SK-N-SH (cell line): ENCODE measurements around the gene FKBP2. TPM values are rescaled to one million over a fixed set of nuclear protein-coding genes. Genes with fewer than 3 reads are reported as not detected.

Experiments
- CTCF ChIA-PET: fragments of 300-600, 350-600 bp; formaldehyde crosslinking; extraction: SDS; loops from one replicate; lab custom pipeline; 2021; lab: Yijun Ruan, JAX
- POLR2A ChIA-PET: fragments of 350-600 bp; sonication (Branson Sonifier 250); formaldehyde crosslinking; extraction: SDS; loops from one replicate; lab custom pipeline; 2020; ENCODE audit warnings: antibody characterized with exemption, inconsistent platforms; lab: Yijun Ruan, JAX
- DNase-seq: peaks from one replicate; pipeline ENCODE4 v3.0.0; 2012
- H2AFZ ChIP-seq: fragments of 200-600 bp; sonication (generic); 2 replicates; pipeline ENCODE4 v1.8.1; 2016; ENCODE audit warnings: antibody characterized with exemption, mild to moderate bottlenecking, low read depth
- H3F3A ChIP-seq: fragments of 200-600 bp; sonication (generic); replicated peaks from 2 replicates; pipeline ENCODE3; 2016; ENCODE audit warnings: antibody characterized with exemption, mild to moderate bottlenecking; ENCODE audit not compliant: insufficient read depth
- H3K27ac ChIP-seq, 2 experiments: fragments of 200-500 bp in 1 of 2; fragments of 200-600 bp in 1 of 2; sonication (Bioruptor generic) in 1 of 2; sonication (generic), shearing (Covaris generic) in 1 of 2; 2 replicates each; pipeline versions ENCODE4 v1.5.1 to v1.6.1; 2014 to 2016; ENCODE audit warnings: low read depth in 2 of 2, inconsistent platforms in 1 of 2, low read length in 1 of 2, mild to moderate bottlenecking in 1 of 2, mixed read lengths in 1 of 2
- H3K27me3 ChIP-seq: fragments of 200-600 bp; sonication (generic), shearing (Covaris generic); 2 replicates; pipeline ENCODE4 v1.6.1; 2016; ENCODE audit warnings: mixed run types; ENCODE audit not compliant: insufficient read depth
- H3K36me3 ChIP-seq, 2 experiments: fragments of 200-500 bp in 1 of 2; fragments of 200-600 bp in 1 of 2; sonication (Bioruptor generic) in 1 of 2; sonication (generic) in 1 of 2; replicated peaks in 1 of 2; 2 replicates each; pipeline versions ENCODE3 to v1.5.1; 2014 to 2016; ENCODE audit warnings: low read length in 1 of 2, mild to moderate bottlenecking in 1 of 2; ENCODE audit not compliant: insufficient read depth in 2 of 2, control insufficient read depth in 1 of 2
- H3K4me1 ChIP-seq, 2 experiments: fragments of 200-500 bp in 1 of 2; fragments of 200-600 bp in 1 of 2; sonication (Bioruptor generic) in 1 of 2; sonication (generic), shearing (Covaris generic) in 1 of 2; 2 replicates each; pipeline versions ENCODE4 v1.5.1 to v1.6.1; 2014 to 2016; ENCODE audit warnings: low read depth in 1 of 2, low read length in 1 of 2, mixed run types in 1 of 2; ENCODE audit not compliant: insufficient read depth in 2 of 2, control insufficient read depth in 1 of 2
- H3K4me2 ChIP-seq: fragments of 200-600 bp; sonication (generic), shearing (Covaris generic); 2 replicates; pipeline ENCODE4 v1.6.1; 2017; ENCODE audit warnings: mixed run types
- H3K4me3 ChIP-seq, 2 experiments: fragments of 200-500 bp in 1 of 2; fragments of 200-600 bp in 1 of 2; sonication (Bioruptor generic) in 1 of 2; sonication (generic), shearing (Covaris generic) in 1 of 2; 2 replicates each; pipeline versions ENCODE4 v1.5.1 to v1.8.1; 2014 to 2016; ENCODE audit warnings: low read depth in 2 of 2, inconsistent platforms in 1 of 2, low read length in 1 of 2, mild to moderate bottlenecking in 1 of 2, mixed read lengths in 1 of 2, moderate library complexity in 1 of 2
- H3K79me2 ChIP-seq: fragments of 200-600 bp; sonication (generic); 2 replicates; pipeline ENCODE4 v1.8.1; 2017; ENCODE audit warnings: mild to moderate bottlenecking; ENCODE audit not compliant: insufficient read depth
- H3K9ac ChIP-seq: fragments of 200-600 bp; sonication (generic); 2 replicates; pipeline ENCODE4 v1.6.1; 2017; ENCODE audit warnings: mixed run types
- H3K9me2 ChIP-seq: fragments of 200-600 bp; sonication (generic); 2 replicates; pipeline ENCODE4 v1.6.1; 2017; ENCODE audit warnings: mixed run types
- H3K9me3 ChIP-seq: fragments of 200-600 bp; sonication (generic); 2 replicates; pipeline ENCODE4 v1.6.1; 2017; ENCODE audit warnings: mixed run types, mild to moderate bottlenecking, moderate library complexity
- H4K20me1 ChIP-seq: fragments of 200-600 bp; sonication (generic); 2 replicates; pipeline ENCODE4 v1.6.1; 2017; ENCODE audit warnings: mild to moderate bottlenecking, mixed run types; ENCODE audit not compliant: insufficient read depth
- CHD2 ChIP-seq: fragments of 150-350 bp; IDR thresholded peaks from 2 replicates; pipeline ENCODE4 v1.6.1; 2018; ENCODE audit warnings: low read length; ENCODE audit not compliant: partially characterized antibody
- ELF1 ChIP-seq: IDR thresholded peaks from 2 replicates; pipeline ENCODE4 v1.4.0; 2012
- EZH2phosphoT487 ChIP-seq: fragments of 200-600 bp; sonication (generic); IDR thresholded peaks from 2 replicates; pipeline ENCODE4 v1.6.1; 2017; ENCODE audit warnings: low read depth, mixed run types, mild to moderate bottlenecking, antibody characterized with exemption, moderate library complexity, borderline replicate concordance
- FOXJ3 ChIP-seq: sonication (generic); formaldehyde crosslinking; IDR thresholded peaks from 2 replicates; pipeline ENCODE4 v1.5.1; 2020; ENCODE audit warnings: mild to moderate bottlenecking, missing genetic modification reagents
- FOXM1 ChIP-seq: IDR thresholded peaks from 2 replicates; pipeline ENCODE4 v1.4.0; 2012; ENCODE audit warnings: low read depth, mild to moderate bottlenecking
- JUND ChIP-seq: IDR thresholded peaks from 2 replicates; pipeline ENCODE4 v1.4.0; 2012
- MAX ChIP-seq: IDR thresholded peaks from 2 replicates; pipeline ENCODE4 v1.4.0; 2012; ENCODE audit warnings: low read depth
- NFIC ChIP-seq: IDR thresholded peaks from 2 replicates; pipeline ENCODE4 v1.4.0; 2012; ENCODE audit warnings: borderline replicate concordance
- PBX3 ChIP-seq: IDR thresholded peaks from 2 replicates; pipeline ENCODE4; 2012
- POLR2AphosphoS5 ChIP-seq: IDR thresholded peaks from 2 replicates; pipeline ENCODE4 v1.6.1; 2012; ENCODE audit warnings: low read depth, low read length
- REST ChIP-seq: IDR thresholded peaks from 2 replicates; pipeline ENCODE4 v1.6.1; 2012; ENCODE audit warnings: mild to moderate bottlenecking, low read depth, low read length, moderate library complexity
- RFX5 ChIP-seq: IDR thresholded peaks from 2 replicates; pipeline ENCODE4 v1.6.1; 2012; ENCODE audit warnings: mild to moderate bottlenecking, improper control_type of control experiment, low read length
- RXRA ChIP-seq: IDR thresholded peaks from 2 replicates; pipeline ENCODE4 v1.4.0; 2012; ENCODE audit warnings: low read depth, mild to moderate bottlenecking, borderline replicate concordance
- TEAD4 ChIP-seq: IDR thresholded peaks from 2 replicates; pipeline ENCODE4 v1.4.0; 2012; ENCODE audit warnings: mild to moderate bottlenecking, borderline replicate concordance; ENCODE audit not compliant: insufficient read depth
- USF1 ChIP-seq: IDR thresholded peaks from 2 replicates; pipeline ENCODE4 v1.4.0; 2012; ENCODE audit warnings: low read depth, borderline replicate concordance
- ZBTB33 ChIP-seq: IDR thresholded peaks from 2 replicates; pipeline ENCODE4 v1.4.0; 2012; ENCODE audit warnings: low read depth, borderline replicate concordance
- WGBS: methylation state at CpG from one replicate; pipeline ENCODE4 v1.1.6; 2017; ENCODE audit warnings: low lambda C conversion rate; 5-methylcytosine and 5-hydroxymethylcytosine counted together
- polyA plus RNA-seq, 3 experiments: library from polyadenylated mRNA; depleted of rRNA; stranded (reverse); fragments of >200 nt; gene quantifications; 2 replicates each; pipeline ENCODE4 v1.2.3, GENCODE V29; 2012

The FKBP2 gene
- polyA plus RNA-seq, 1 of the 3 experiments (the other 2 are of a cell fraction): 127 TPM

- TF ChIP-seq FOXJ3 (CRISPR knock-in tag) (no peak), POLR2AphosphoS5 (peak; percentile 12; the same call in 1 of the 2 replicates), USF1 (no peak), TEAD4 (no peak)
- Histone ChIP-seq H3K36me3 (peaks cover 10 to 16% of the 10 kb centered on the region in 2 experiments), H3K9me2 (no peaks in the 10 kb centered on the region), H3K9me3 (no peaks in the 10 kb centered on the region), H4K20me1 (no peaks in the 10 kb centered on the region), H3F3A (peaks cover 21% of the 10 kb centered on the region), H3K27ac (no peak overlapping the region; a peak in 1 of 4 replicates), H2AFZ (no peak overlapping the region), H3K4me3 (no peak overlapping the region), H3K4me1 (peaks cover 15 to 46% of the 10 kb centered on the region in 2 experiments; a peak in 2 of 4 replicates), H3K4me2 (no peak overlapping the region; the same call in 1 of the 2 replicates), H3K9ac (no peak overlapping the region), H3K79me2 (peaks cover 48% of the 10 kb centered on the region), H3K27me3 (no peaks in the 10 kb centered on the region)
- CTCF ChIA-PET: interaction anchor here (1.2 to 2.5 kb wide), 6 partner anchors 10 to 57 kb away, joined by 3 to 11 read pairs (median 6); no protein-coding TSS in a partner anchor
- POLR2A ChIA-PET: interaction anchor here (0.9 to 12.4 kb wide), 4 partner anchors 8 to 26 kb away, joined by 3 to 112 read pairs (median 22); no protein-coding TSS in a partner anchor
- DNase-seq: no peak
- 59% methylated on average over 5 of the region's 5 CpGs for WGBS
Measured at GRCh38 chr11:64244107-64244506, 3.2 kb downstream of the FKBP2 start.

GRCh38 chr11:64244966-64245365 is 4.1 kb downstream of the FKBP2 start:
- Histone ChIP-seq H2AFZ (no peak overlapping the region), H3K27ac (peak overlapping the region; percentile 63 to 89), H3K4me1 (peaks cover 14 to 42% of the 10 kb centered on the region in 2 experiments; a peak in 2 of 4 replicates), H4K20me1 (no peaks in the 10 kb centered on the region), H3K27me3 (no peaks in the 10 kb centered on the region), H3K79me2 (peaks cover 48% of the 10 kb centered on the region), H3F3A (peaks cover 17% of the 10 kb centered on the region), H3K4me2 (peak overlapping the region; percentile 77), H3K36me3 (peaks cover 10 to 14% of the 10 kb centered on the region in 2 experiments), H3K9ac (peak overlapping the region; percentile 72; the same call in 1 of the 2 replicates), H3K9me2 (no peaks in the 10 kb centered on the region), H3K9me3 (no peaks in the 10 kb centered on the region), H3K4me3 (peak overlapping the region; percentile 75 to 98)
- 21% methylated on average over 5 of the region's 6 CpGs for WGBS
- CTCF ChIA-PET: interaction anchor here (1.0 to 3.4 kb wide), 4 partner anchors 14 to 1085 kb away, joined by 3 to 14 read pairs (median 6); partner anchors contain the start of gene DNAJC4
- DNase-seq: no peak
- POLR2A ChIA-PET: interaction anchor here (0.6 to 12.4 kb wide), 9 partner anchors 11 to 382 kb away, joined by 3 to 112 read pairs (median 3); partner anchors contain the start of gene ESRRA
- no peak for TF ChIP-seq CHD2
- no peak for TF ChIP-seq ELF1
- no peak for TF ChIP-seq EZH2phosphoT487
- TF ChIP-seq NFIC: no peak
- no peak for TF ChIP-seq RXRA
- TF ChIP-seq ZBTB33: no peak
- TF ChIP-seq FOXJ3 (CRISPR knock-in tag): no peak
- no peak for TF ChIP-seq FOXM1
- TF ChIP-seq REST: no peak
- TF ChIP-seq MAX: no peak
- no peak for TF ChIP-seq RFX5
- TF ChIP-seq JUND: no peak
- no peak for TF ChIP-seq PBX3
- no peak for TF ChIP-seq USF1
